Fibroblast of lung (primary cell): ENCODE measurements around the gene C1orf115.

Experiments
- CTCF ChIP-seq, 2 donors: IDR thresholded peaks in 1 of 2; conservative IDR thresholded peaks in 1 of 2; 1 replicate in 1 of 2; 2 replicates in 1 of 2; pipeline ENCODE4 v1.5.1; 2011 to 2012; ENCODE audit warnings: low read length in 2 of 2, control low read depth in 1 of 2, inconsistent platforms in 1 of 2, low read depth in 1 of 2, mild to moderate bottlenecking in 1 of 2
- EZH2 ChIP-seq: IDR thresholded peaks from 2 replicates; pipeline ENCODE4 v1.5.1; 2012; ENCODE audit warnings: low read length, control low read depth, mild to moderate bottlenecking; ENCODE audit errors: missing control alignments

- TF ChIP-seq CTCF (conservative IDR thresholded peaks at IDR 0.05 in 1 of 2, IDR thresholded peaks at IDR 0.05 in 1 of 2; ENCODE audit: low read depth in 1 of 2, low read length in 2 of 2) (no peak), EZH2 (no peak)
Observed at GRCh38 chr1:220717800-220718640, 27.9 kb downstream of the C1orf115 start.
